WTC11 (cell line): ENCODE data around the gene GRM5.
"Not testable (repeated sequence)": the region's sequence is repeated elsewhere in the genome, so short reads cannot be mapped to it uniquely, and the experiment has no call there.

Experiments
- CTCF ChIP-seq: fragments of 200-600 bp; IDR thresholded peaks from 2 replicates; pipeline ENCODE4 v1.8.0; 2022; ENCODE audit warnings: antibody characterized with exemption
- ESRRA ChIP-seq: sonication (generic); formaldehyde crosslinking; IDR thresholded peaks from 2 replicates; pipeline ENCODE4 v1.8.1; 2022; ENCODE audit warnings: mild to moderate bottlenecking, missing genetic modification reagents, borderline replicate concordance
- FOXJ3 ChIP-seq: sonication (generic); formaldehyde crosslinking; IDR thresholded peaks from 2 replicates; pipeline ENCODE4 v1.9.0; 2021; ENCODE audit warnings: missing genetic modification reagents, mild to moderate bottlenecking, borderline replicate concordance
- FOXP1 ChIP-seq: sonication (generic); formaldehyde crosslinking; IDR thresholded peaks from 2 replicates; pipeline ENCODE4 v1.8.0; 2022; ENCODE audit warnings: missing genetic modification reagents, mild to moderate bottlenecking, moderate library complexity, borderline replicate concordance
- JUN ChIP-seq: sonication (generic); formaldehyde crosslinking; IDR thresholded peaks from 2 replicates; pipeline ENCODE4 v1.8.0; 2023; ENCODE audit warnings: mild to moderate bottlenecking, missing genetic modification reagents
- SMAD3 ChIP-seq: sonication (generic); formaldehyde crosslinking; IDR thresholded peaks from 2 replicates; pipeline ENCODE4 v1.8.0; 2022; ENCODE audit warnings: missing genetic modification reagents, mild to moderate bottlenecking, borderline replicate concordance
- TF ChIP-seq, protein P1 (sequence below): sonication (generic); formaldehyde crosslinking; IDR thresholded peaks from 2 replicates; pipeline ENCODE4 v1.8.0; 2023; ENCODE audit warnings: missing genetic modification reagents, mild to moderate bottlenecking, borderline replicate concordance

- TF ChIP-seq JUN (CRISPR knock-in tag); CTCF; ESRRA (CRISPR knock-in tag); FOXJ3 (CRISPR knock-in tag); SMAD3 (CRISPR knock-in tag); FOXP1 (CRISPR knock-in tag): not testable (repeated sequence)
- TF ChIP-seq, protein P1, sequence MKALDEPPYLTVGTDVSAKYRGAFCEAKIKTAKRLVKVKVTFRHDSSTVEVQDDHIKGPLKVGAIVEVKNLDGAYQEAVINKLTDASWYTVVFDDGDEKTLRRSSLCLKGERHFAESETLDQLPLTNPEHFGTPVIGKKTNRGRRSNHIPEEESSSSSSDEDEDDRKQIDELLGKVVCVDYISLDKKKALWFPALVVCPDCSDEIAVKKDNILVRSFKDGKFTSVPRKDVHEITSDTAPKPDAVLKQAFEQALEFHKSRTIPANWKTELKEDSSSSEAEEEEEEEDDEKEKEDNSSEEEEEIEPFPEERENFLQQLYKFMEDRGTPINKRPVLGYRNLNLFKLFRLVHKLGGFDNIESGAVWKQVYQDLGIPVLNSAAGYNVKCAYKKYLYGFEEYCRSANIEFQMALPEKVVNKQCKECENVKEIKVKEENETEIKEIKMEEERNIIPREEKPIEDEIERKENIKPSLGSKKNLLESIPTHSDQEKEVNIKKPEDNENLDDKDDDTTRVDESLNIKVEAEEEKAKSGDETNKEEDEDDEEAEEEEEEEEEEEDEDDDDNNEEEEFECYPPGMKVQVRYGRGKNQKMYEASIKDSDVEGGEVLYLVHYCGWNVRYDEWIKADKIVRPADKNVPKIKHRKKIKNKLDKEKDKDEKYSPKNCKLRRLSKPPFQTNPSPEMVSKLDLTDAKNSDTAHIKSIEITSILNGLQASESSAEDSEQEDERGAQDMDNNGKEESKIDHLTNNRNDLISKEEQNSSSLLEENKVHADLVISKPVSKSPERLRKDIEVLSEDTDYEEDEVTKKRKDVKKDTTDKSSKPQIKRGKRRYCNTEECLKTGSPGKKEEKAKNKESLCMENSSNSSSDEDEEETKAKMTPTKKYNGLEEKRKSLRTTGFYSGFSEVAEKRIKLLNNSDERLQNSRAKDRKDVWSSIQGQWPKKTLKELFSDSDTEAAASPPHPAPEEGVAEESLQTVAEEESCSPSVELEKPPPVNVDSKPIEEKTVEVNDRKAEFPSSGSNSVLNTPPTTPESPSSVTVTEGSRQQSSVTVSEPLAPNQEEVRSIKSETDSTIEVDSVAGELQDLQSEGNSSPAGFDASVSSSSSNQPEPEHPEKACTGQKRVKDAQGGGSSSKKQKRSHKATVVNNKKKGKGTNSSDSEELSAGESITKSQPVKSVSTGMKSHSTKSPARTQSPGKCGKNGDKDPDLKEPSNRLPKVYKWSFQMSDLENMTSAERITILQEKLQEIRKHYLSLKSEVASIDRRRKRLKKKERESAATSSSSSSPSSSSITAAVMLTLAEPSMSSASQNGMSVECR (CRISPR knock-in tag): not testable (repeated sequence)
These were observed 205.4 kb downstream of the GRM5 start for GRCh38 chr11:88860431-88860830.
